NCI-H1048 (cell line): ENCODE measurements around the gene FSTL3.

Experiments used
- DNase-seq: peaks from one replicate; lab custom pipeline; 2025; lab: John Stamatoyannopoulos, UW

The FSTL3 gene

GRCh38 chr19:645912-646778 lies 30.0 kb upstream of the FSTL3 start:
- DNase-seq = no peak

DNA sequence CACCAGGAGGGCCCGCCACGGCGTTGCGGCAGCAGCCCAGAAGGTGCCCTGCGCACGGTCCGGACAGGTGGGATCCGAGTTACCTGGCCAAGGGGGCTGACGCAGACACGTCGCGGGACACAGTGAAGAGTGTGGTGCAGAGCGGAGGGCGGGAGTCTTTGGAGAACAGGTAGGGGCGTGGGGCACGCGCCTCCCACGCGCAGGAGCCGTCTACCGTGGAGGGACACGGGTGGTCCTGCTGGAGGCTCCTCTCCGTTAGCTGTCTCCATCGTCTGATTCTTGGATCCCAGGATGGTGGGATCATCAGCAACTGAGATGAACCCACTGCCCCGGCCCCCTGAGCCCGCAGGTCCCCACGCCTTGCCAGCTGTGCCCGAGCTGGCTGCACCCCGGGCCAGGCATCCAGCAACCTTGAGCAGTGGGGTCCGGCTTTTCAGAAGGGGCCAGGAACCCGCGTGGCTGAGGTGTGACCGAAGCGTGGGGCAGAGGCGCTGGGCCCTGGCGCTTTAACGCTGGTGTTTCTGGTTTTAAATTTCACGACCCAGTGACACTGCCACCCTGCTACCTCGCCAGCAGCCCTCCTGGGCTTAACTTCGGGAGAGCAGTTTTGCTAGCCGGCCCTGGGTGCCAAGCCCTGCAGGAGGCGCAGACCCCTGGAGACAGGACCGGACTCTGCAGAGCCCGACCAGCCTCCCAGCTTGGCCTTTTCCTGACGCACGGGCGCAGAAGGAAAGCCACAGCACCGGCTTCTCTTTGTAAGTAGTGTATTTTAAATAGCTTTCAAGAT lies 29.2 kb upstream of the FSTL3 start:
- no peak for DNase-seq

DNA sequence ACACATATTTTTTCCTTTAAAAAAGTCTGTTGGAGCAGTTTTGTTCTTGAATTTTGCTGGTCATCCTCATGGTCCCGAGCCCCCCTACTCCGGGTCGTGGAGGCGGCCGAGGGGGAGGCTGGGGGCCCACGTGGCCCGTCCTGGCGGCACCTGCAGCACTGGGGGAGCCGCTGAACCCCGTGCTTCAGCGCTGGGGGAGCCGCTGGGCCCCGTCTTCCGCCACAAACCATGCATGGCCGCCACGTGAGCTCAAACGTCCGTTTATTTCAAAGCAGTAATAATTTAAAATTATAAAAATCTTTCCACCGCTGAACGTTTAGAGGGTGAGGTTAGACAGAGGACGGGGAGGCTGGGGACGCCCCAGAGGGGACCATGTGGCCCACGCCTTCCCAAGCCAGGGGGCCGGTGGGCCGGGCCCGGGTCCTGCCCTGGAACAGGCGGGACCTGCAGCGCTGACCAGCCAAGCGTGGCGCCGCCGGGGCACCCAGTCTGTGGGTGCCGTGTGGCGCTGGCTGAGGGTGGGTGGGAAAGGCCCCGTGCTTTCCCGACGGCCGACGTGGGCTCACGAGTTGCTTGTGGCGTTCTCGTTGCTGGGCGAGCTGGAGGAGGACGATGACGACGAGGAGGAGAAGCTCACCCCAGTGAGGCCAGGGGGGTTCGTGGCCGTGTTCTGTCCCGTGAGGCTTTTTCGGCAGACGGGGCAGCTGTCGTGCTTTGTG lies 28.5 kb upstream of the FSTL3 start:
- DNase-seq = no peak

GRCh38 chr19:648305-648704 lies 27.9 kb upstream of the FSTL3 start:
- no peak for DNase-seq

DNA sequence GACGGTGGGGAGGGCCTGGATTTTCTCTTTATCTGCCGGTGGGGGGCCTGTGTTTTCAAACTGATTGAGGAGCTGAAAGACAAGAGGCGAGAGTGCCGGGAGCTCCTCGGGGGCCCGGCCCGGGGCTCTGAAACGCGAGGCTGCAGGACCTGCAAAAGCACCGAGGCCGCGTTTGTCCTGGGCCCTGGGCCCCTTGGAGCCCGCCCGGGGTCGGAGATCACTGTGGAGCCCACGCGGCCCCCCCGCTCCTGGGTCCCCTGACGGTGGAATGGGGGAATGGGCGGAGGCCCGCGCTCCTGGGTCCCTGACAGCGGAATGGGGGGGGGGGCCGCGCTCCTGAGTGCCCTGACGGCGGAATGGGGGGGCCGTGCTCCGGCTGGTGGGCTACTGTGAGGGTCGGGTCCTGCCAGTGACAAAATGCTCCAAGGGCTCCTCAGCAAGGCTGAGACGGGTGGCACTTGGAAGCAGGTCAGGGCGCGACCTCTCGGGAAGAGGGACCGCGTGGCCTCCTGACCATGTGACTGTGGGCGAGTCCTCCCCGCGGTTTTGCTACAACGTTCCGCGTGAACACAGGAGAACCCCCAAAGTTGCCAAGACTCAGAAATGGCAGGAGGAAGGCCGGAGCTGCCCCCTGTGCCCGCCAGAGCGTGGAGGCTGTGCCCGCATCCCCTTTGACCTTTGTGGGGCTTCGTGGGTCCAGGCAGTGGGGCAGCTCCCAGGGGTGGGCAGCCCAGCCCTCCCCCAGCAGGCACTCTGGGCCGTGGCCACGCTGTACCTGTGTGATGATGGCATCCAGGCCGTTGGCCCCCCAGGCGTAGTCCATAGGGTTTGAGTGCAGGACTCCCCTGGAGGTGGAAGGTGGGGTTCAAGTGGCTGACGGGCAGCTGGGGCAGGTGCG lies 27.0 kb upstream of the FSTL3 start:
- DNase-seq = no peak

GRCh38 chr19:650121-650520 lies 26.1 kb upstream of the FSTL3 start:
- no peak for DNase-seq

DNA sequence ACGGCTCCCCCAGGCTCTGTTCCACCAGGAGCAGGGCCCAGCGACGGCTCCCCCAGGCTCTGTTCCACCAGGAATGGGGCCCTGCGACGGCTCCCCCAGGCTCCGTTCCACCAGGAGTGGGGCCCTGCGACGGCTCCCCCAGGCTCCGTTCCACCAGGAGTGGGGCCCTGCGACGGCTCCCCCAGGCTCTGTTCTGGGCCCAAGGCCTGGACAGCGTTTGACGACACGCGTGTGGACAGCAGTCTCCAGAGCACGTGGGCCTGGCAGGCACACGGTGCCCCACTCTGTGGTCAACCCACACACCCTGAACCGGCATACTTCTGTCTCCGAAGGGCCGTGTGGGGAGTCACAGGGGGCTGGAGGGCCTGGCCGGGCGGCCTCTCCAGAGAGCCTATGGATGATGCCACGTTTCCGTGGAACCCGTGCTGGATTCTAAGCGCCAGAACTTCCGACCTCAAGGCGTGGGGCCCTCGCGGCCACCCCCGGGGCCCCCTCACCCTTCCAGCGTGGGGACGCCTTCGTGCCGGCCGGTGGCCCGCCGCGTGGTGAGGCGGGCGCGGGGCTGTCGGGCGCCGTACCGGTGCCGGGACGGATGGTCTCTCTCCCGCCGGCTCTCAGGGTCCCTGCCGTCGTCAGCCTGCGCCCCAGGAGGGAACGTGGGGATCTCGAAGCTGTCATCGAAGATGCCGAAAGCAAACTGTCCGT lies 24.9 kb upstream of the FSTL3 start:
- no peak for DNase-seq

DNA sequence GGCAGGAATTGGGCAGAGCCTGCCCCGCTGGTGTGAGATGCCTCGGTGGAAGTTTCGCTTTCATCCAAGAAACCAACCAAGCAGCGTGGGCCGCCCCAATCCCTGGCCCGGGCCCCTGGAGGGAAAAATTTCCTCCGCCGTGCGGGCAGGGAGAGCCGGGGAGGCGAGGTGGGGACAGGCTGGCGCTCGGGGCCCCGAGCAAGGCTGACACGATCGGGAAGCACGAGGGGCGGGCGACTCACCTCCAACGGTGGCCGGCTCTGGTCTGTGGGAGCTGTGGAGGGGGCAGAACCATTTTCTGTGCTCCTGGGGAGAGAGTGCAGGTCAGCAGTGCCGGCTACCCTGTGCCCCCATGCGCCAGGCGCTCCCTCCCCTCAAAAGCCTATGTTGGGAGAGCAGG lies 24.2 kb upstream of the FSTL3 start:
- no peak for DNase-seq

- no peak for DNase-seq
Measured at GRCh38 chr19:652467-653389, 23.5 kb upstream of the FSTL3 start.

DNA sequence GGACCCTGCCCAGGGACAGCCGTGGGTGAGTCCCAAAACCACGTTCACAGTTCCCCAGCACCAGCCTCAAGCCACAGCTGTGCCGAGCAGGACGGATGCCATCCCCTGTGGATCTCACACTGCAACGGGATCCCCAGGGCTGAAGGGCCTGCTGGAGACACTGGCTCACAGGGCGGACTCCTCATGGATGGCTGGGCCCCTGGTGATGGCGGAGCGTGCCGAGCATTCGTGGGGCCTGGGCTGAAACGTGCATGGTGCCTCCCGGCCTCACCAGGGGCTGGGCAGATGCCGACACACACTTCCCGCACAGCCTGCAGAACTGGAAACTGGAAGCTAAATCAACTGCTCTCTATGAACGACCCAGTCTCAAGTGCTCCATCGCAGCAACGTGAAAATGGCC lies 22.8 kb upstream of the FSTL3 start:
- DNase-seq = no peak

- no peak for DNase-seq
Measured at GRCh38 chr19:655691-656090, 20.5 kb upstream of the FSTL3 start.

GRCh38 chr19:656751-657559 lies 19.2 kb upstream of the FSTL3 start:
- DNase-seq = no peak

DNA sequence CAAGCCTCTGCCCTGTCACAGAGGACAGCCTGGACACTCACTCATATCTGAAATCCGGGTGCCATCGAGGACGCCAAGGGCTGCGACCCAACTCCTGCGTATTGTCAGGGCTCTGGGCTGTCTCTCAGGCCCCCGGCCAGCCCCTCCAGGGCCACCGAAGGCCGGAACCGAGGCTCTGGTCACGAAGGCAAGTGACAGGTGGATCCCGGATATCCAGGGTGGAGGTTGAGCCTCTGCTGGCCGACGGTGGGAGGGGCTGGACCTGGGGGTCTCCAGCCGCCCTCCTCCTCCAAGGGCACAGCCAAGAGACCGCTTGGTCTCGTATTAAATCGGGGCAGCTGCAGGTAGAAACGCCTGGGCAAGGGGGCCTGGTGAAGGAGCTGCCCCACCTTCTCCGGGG lies 18.6 kb upstream of the FSTL3 start:
- no peak for DNase-seq

GRCh38 chr19:658059-658839 lies 17.9 kb upstream of the FSTL3 start:
- no peak for DNase-seq

DNA sequence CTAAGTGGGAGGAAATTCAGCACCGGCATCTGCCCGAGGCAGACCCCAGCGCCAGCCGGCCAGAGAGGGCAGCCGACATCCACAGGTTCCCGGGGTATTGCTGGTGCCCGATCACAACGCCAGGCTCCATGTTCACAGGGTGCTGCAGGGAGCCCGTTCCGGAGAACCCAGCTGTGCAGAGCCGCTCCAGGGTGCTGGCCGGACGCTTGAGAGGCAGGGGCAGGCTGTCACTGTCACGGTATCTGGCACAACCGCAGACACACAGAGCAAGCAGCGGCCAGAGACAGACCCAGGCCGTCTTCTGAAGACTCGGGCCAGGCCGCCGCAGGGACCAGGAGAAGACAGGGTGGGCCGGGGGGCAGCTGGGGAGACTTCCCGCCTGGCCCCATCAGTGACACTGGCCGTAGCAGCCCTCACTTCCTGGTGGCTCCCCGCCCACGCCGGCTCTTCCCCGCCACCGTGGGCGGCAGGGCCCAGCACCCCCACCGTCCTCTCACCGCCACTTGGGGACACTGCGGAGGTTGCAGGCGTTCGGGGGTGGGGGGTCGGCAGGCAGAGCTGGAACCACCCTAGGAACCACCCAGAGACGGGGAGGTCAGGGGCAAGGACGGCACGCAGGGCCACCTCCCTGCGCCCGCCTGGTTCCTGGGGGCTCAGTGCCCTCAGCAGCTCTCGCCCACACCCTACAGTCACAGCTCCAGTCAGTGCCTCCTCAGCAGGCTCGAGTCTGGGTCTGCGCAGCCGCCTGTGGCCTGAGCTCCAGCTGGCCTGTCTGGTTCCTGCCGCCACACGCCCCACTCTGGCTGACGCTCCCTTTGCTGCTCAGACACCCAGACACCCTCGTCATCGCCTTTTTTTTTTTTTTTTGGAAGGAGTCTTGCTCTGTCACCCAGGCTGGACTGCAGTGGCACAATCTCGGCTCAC lies 17.0 kb upstream of the FSTL3 start:
- DNase-seq = no peak

DNA sequence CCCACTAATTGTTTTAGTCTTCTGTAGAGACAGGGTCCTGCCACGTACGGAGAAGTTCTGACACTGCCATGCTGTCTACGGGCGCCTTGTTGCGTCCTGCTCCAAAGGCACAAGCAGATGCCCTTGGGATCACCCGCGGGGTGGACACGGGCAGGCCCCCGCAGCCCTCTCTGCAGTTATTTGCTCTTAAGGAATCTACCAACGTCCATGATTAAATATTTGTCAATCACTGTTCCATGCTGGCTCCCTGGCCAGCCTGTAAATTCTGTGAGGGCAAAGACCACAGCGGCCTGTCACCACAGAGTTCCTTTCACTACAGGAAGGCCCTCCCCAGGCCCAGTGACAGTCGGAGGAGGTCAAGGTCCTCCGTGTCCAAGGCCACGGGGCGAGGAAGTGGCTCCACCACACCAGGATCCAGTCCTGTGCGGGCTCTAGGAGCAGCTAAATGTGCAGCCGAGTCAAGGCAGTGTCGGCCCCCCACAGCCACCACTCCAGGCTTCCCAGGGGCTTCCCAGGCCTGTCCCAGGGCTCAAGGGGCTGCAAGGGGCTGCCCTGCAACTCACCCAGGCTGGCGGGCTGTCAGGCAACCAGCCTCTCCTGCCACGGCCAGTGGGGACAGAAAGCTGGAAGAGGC lies 15.3 kb upstream of the FSTL3 start:
- DNase-seq = no peak
